Forelimb muscle (tissue), 1 donor: ENCODE measurements around the gene LSM11. TPM values are rescaled to one million over a fixed set of nuclear protein-coding genes. Genes with fewer than 3 reads are reported as not detected.

Source experiments
- DNase-seq: peaks from one replicate; pipeline ENCODE4 v3.0.0-alpha.2; 2013; ENCODE audit warnings: low read depth
- polyA plus RNA-seq: library from polyadenylated mRNA; unstranded; fragments of 120-200 nt; gene quantifications from one replicate; pipeline ENCODE4 v1.2.1, GENCODE V29; 2013; ENCODE audit not compliant: insufficient read length

Gene LSM11
- polyA plus RNA-seq, 1 donor = 8.8 TPM

GRCh38 chr5:157767689-157768088 is 24.2 kb downstream of the LSM11 start:
- DNase-seq = no peak

GRCh38 chr5:157770665-157771064 is 27.2 kb downstream of the LSM11 start:
- DNase-seq = no peak

- no peak for DNase-seq
Observed at GRCh38 chr5:157772127-157772526, 28.6 kb downstream of the LSM11 start.

GRCh38 chr5:157778121-157778805 is 34.8 kb downstream of the LSM11 start:
- DNase-seq = no peak

GRCh38 chr5:157779221-157779620 is 35.7 kb downstream of the LSM11 start:
- no peak for DNase-seq

- DNase-seq = no peak
Observed at GRCh38 chr5:157785801-157786200, 42.3 kb downstream of the LSM11 start.

- no peak for DNase-seq
Observed at GRCh38 chr5:157793301-157793700, 49.8 kb downstream of the LSM11 start.

GRCh38 chr5:157799578-157799977 is 56.1 kb downstream of the LSM11 start:
- no peak for DNase-seq

- DNase-seq = no peak
Observed at GRCh38 chr5:157800137-157800536, 56.6 kb downstream of the LSM11 start.

GRCh38 chr5:157802736-157803135 is 59.2 kb downstream of the LSM11 start:
- no peak for DNase-seq

- no peak for DNase-seq
Observed at GRCh38 chr5:157808043-157808442, 64.5 kb downstream of the LSM11 start.

Other genes starting within 250 kb of the LSM11 start
- 17.2 TPM for gene ADAM19, start 167.9 kb upstream of the LSM11 start, polyA plus RNA-seq
- 0.42 TPM for gene SOX30, start 91.3 kb upstream of the LSM11 start, polyA plus RNA-seq
- not detected for gene C5orf52, start 72.2 kb upstream of the LSM11 start, polyA plus RNA-seq
- gene THG1L, start 12.3 kb upstream of the LSM11 start, polyA plus RNA-seq = 21.5 TPM
- 60.5 TPM for gene CLINT1, start 115.4 kb downstream of the LSM11 start, polyA plus RNA-seq